GM12875 (cell line): ENCODE data around the gene DDX31.
A peak's percentile ranks its signal among the peaks of the same experiment; 100 is the strongest.
"Not testable (repeated sequence)": the region's sequence is repeated elsewhere in the genome, so short reads cannot be mapped to it uniquely, and the experiment has no call there.

Experiments used
- H3K4me3 ChIP-seq: one replicate; pipeline ENCODE4 v1.5.1; 2011; ENCODE audit warnings: low read depth, low read length, control low read depth
- TF ChIP-seq, protein P1 (sequence below): IDR thresholded peaks from 2 replicates; pipeline ENCODE4 v1.5.1; 2011; ENCODE audit warnings: low read depth, mild to moderate bottlenecking, control low read depth, inconsistent platforms, low read length, moderate library complexity, borderline replicate concordance; ENCODE audit not compliant: insufficient read depth

Gene DDX31

GRCh38 chr9:132669698-132670456 is at the start of gene DDX31:
Gene DDX31, minus strand, starts transcription at chr9:132669983. Its CDS starts 49 bp downstream, at chr9:132669934.
- peak within 1 kb of the TSS; percentile 86 for H3K4me3 ChIP-seq
- TF ChIP-seq, protein P1, sequence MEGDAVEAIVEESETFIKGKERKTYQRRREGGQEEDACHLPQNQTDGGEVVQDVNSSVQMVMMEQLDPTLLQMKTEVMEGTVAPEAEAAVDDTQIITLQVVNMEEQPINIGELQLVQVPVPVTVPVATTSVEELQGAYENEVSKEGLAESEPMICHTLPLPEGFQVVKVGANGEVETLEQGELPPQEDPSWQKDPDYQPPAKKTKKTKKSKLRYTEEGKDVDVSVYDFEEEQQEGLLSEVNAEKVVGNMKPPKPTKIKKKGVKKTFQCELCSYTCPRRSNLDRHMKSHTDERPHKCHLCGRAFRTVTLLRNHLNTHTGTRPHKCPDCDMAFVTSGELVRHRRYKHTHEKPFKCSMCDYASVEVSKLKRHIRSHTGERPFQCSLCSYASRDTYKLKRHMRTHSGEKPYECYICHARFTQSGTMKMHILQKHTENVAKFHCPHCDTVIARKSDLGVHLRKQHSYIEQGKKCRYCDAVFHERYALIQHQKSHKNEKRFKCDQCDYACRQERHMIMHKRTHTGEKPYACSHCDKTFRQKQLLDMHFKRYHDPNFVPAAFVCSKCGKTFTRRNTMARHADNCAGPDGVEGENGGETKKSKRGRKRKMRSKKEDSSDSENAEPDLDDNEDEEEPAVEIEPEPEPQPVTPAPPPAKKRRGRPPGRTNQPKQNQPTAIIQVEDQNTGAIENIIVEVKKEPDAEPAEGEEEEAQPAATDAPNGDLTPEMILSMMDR = no peak

DNA sequence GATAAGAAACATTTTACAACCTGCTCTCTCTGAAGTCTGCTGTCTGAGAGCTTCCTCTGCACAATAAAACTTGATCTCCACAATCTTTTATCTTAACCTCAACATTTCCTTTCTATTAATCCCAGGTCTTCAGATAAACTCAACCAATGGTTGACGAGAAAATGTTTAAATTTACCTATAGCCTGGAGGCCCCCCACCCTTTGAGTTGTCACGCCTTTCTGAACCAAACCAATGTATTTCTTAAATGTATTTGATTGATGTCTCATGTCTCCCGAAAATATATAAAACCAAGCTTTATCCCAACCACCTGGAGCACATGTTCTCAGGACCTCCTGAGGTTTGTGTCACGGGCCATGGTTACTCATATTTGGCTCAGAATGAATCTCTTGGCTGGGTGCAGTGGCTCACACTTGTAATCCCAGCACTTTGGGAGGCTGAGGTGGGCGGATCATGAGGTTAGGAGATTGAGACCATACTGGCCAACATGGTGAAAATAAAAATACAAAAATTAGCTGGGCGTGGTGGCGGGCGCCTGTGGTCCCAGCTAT is 48.7 kb upstream of the DDX31 start:
- not testable (repeated sequence) for H3K4me3 ChIP-seq

- H3K4me3 ChIP-seq = no peak overlapping the region
- TF ChIP-seq, protein P1 = no peak
These were observed 47.7 kb upstream of the DDX31 start for GRCh38 chr9:132717326-132717945.

- H3K4me3 ChIP-seq = no peak overlapping the region
- TF ChIP-seq, protein P1 = no peak
These were observed 46.2 kb upstream of the DDX31 start for GRCh38 chr9:132716007-132716406.

- TF ChIP-seq, protein P1 = no peak
- no peak overlapping the region for H3K4me3 ChIP-seq
These were observed 43.0 kb upstream of the DDX31 start for GRCh38 chr9:132712753-132713152.

GRCh38 chr9:132711846-132712245 is 42.1 kb upstream of the DDX31 start:
- H3K4me3 ChIP-seq = no peak overlapping the region
- TF ChIP-seq, protein P1 = no peak

GRCh38 chr9:132711152-132711551 is 41.4 kb upstream of the DDX31 start:
- not testable (repeated sequence) for H3K4me3 ChIP-seq

DNA sequence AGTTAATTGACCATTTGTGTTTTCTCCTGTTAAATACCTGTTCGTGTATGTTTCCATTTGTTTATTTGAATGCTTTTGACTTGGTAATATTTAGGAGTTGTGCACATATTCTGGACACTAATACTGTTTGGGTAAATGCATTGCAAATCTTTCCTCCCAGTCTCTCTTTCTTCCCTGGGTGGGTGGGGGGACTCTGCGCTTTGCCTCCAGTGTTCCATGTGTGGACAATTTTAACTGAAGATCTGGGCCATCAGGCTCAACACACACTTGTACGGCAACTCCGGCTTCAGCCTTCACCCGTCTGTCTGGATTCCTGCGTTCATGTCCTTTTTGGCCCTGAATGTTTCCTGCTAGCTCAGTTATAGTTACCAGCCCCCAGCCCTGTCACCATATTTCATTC is 40.5 kb upstream of the DDX31 start:
- TF ChIP-seq, protein P1 = no peak
- no peak overlapping the region for H3K4me3 ChIP-seq
